Mononuclear cell (primary cell): ENCODE measurements around the gene LRBA. TPM values are rescaled to one million over a fixed set of nuclear protein-coding genes. Genes with fewer than 3 reads are reported as not detected.

Source experiments
- H3K27me3 ChIP-seq: 2 replicates; pipeline ENCODE4 v1.6.0; 2011; ENCODE audit warnings: low read length, control low read depth; ENCODE audit not compliant: insufficient read depth
- H3K4me1 ChIP-seq: 2 replicates; pipeline ENCODE4 v1.5.1; 2011; ENCODE audit warnings: mild to moderate bottlenecking, low read length, control low read depth; ENCODE audit not compliant: insufficient read depth
- H3K4me3 ChIP-seq: 2 replicates; pipeline ENCODE4 v1.5.1; 2011; ENCODE audit warnings: mild to moderate bottlenecking, low read length, moderate library complexity
- H3K9me3 ChIP-seq: 2 replicates; pipeline ENCODE4 v1.5.1; 2011; ENCODE audit warnings: low read depth, mild to moderate bottlenecking, control low read depth, low read length
- total RNA-seq: library from RNA; depleted of rRNA; stranded (reverse); fragments of >200 nt; gene quantifications from one replicate; pipeline ENCODE4 v1.2.3, GENCODE V29; 2012

The LRBA gene
- total RNA-seq, 1 donor: 96.0 TPM

GRCh38 chr4:150255610-150256224 is 759.4 kb downstream of the LRBA start:
- Histone ChIP-seq H3K9me3 (no peaks in the 10 kb centered on the region), H3K4me3 (no peak overlapping the region)

GRCh38 chr4:150253965-150254630 is 761.0 kb downstream of the LRBA start:
- Histone ChIP-seq H3K9me3 (no peaks in the 10 kb centered on the region), H3K4me1 (no peaks in the 10 kb centered on the region), H3K4me3 (no peak overlapping the region), H3K27me3 (no peaks in the 10 kb centered on the region)

More at GRCh38 chr4:150255610-150256224, 759.4 kb downstream of the LRBA start:
- Histone ChIP-seq H3K27me3 (no peaks in the 10 kb centered on the region), H3K4me1 (no peaks in the 10 kb centered on the region)

- Histone ChIP-seq H3K4me1 (no peaks in the 10 kb centered on the region), H3K9me3 (no peaks in the 10 kb centered on the region), H3K27me3 (no peaks in the 10 kb centered on the region), H3K4me3 (no peak overlapping the region)
Measured at GRCh38 chr4:150253416-150253815, 761.7 kb downstream of the LRBA start.

GRCh38 chr4:150252741-150253140 is 762.3 kb downstream of the LRBA start:
- no peak overlapping the region for H3K4me3 ChIP-seq
- H3K4me1 ChIP-seq: no peaks in the 10 kb centered on the region
- H3K27me3 ChIP-seq: no peaks in the 10 kb centered on the region
- no peaks in the 10 kb centered on the region for H3K9me3 ChIP-seq

GRCh38 chr4:150252306-150252705 is 762.8 kb downstream of the LRBA start:
- no peaks in the 10 kb centered on the region for H3K9me3 ChIP-seq
- no peaks in the 10 kb centered on the region for H3K27me3 ChIP-seq
- H3K4me3 ChIP-seq: no peak overlapping the region
- no peaks in the 10 kb centered on the region for H3K4me1 ChIP-seq

- Histone ChIP-seq H3K9me3 (no peaks in the 10 kb centered on the region), H3K27me3 (no peaks in the 10 kb centered on the region), H3K4me1 (no peaks in the 10 kb centered on the region), H3K4me3 (no peak overlapping the region)
Measured at GRCh38 chr4:150251752-150252190, 763.3 kb downstream of the LRBA start.

- H3K9me3 ChIP-seq: no peaks in the 10 kb centered on the region
- no peaks in the 10 kb centered on the region for H3K27me3 ChIP-seq
- H3K4me3 ChIP-seq: no peak overlapping the region
- H3K4me1 ChIP-seq: no peaks in the 10 kb centered on the region
Measured at GRCh38 chr4:150250998-150251651, 764.0 kb downstream of the LRBA start.

- H3K4me1 ChIP-seq: no peaks in the 10 kb centered on the region
- H3K4me3 ChIP-seq: no peak overlapping the region
- H3K9me3 ChIP-seq: no peaks in the 10 kb centered on the region
- H3K27me3 ChIP-seq: no peaks in the 10 kb centered on the region
Measured at GRCh38 chr4:150250293-150250997, 764.6 kb downstream of the LRBA start.

GRCh38 chr4:150248181-150248580 is 766.9 kb downstream of the LRBA start:
- Histone ChIP-seq H3K4me1 (no peaks in the 10 kb centered on the region), H3K4me3 (no peak overlapping the region), H3K9me3 (no peaks in the 10 kb centered on the region), H3K27me3 (no peaks in the 10 kb centered on the region)

- H3K4me3 ChIP-seq: no peak overlapping the region
- H3K27me3 ChIP-seq: no peaks in the 10 kb centered on the region
- no peaks in the 10 kb centered on the region for H3K9me3 ChIP-seq
- no peaks in the 10 kb centered on the region for H3K4me1 ChIP-seq
Measured at GRCh38 chr4:150247184-150247583, 767.9 kb downstream of the LRBA start.

GRCh38 chr4:150244600-150244999 is 770.5 kb downstream of the LRBA start:
- Histone ChIP-seq H3K9me3 (no peaks in the 10 kb centered on the region), H3K4me3 (no peak overlapping the region), H3K27me3 (no peaks in the 10 kb centered on the region), H3K4me1 (no peaks in the 10 kb centered on the region)

- Histone ChIP-seq H3K4me1 (no peaks in the 10 kb centered on the region), H3K4me3 (no peak overlapping the region), H3K9me3 (no peaks in the 10 kb centered on the region), H3K27me3 (no peaks in the 10 kb centered on the region)
Measured at GRCh38 chr4:150243932-150244331, 771.2 kb downstream of the LRBA start.

- Histone ChIP-seq H3K9me3 (no peaks in the 10 kb centered on the region), H3K27me3 (no peaks in the 10 kb centered on the region), H3K4me1 (no peaks in the 10 kb centered on the region), H3K4me3 (no peak overlapping the region)
Measured at GRCh38 chr4:150242820-150243458, 772.1 kb downstream of the LRBA start.

- H3K27me3 ChIP-seq: no peaks in the 10 kb centered on the region
Measured at GRCh38 chr4:150240011-150240410, 775.1 kb downstream of the LRBA start.

GRCh38 chr4:150238591-150238990 is 776.5 kb downstream of the LRBA start:
- Histone ChIP-seq H3K4me1 (no peaks in the 10 kb centered on the region), H3K9me3 (no peaks in the 10 kb centered on the region), H3K27me3 (no peaks in the 10 kb centered on the region), H3K4me3 (no peak overlapping the region)

More at GRCh38 chr4:150240011-150240410, 775.1 kb downstream of the LRBA start:
- Histone ChIP-seq H3K9me3 (no peaks in the 10 kb centered on the region), H3K4me1 (no peaks in the 10 kb centered on the region), H3K4me3 (no peak overlapping the region)
